ENCODE measurements around the gene CT83. TPM values are rescaled to one million over a fixed set of nuclear protein-coding genes. Genes with fewer than 3 reads are reported as not detected.

Gene CT83
- total RNA-seq (2022; extraction: Qiagen RNA extraction): not detected in 5 replicates

GRCh38 chrX:116462822-116463221, at the start of gene CT83:
CT83 (minus strand) TSS chrX:116462976; CDS start chrX:116462856, 120 bp downstream.

DNA sequence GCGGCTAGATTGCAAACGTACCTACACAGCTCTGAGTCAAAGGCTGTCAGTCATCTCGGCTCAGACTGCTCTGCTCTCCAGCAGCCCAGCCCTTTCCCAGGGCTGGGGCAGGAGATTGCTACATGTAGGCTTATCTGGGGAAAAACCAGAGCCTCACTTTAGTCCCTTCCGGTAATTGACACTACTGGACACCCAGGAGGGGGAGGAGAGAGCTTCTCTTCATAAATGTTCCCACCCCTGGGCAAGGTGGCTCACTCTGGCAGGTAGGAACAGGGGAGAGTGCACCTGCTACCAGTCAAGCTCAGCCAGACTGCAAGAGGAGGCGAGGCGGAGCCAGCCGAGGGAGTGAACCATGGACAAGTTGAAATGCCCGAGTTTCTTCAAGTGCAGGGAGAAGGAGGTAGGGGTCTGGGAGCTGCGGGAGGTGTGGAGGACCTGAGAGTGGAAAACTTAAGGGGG, 26.4 kb downstream of the CT83 start, which contains the start of gene SLC6A14:
Gene SLC6A14, plus strand, starts transcription at position 249 of the 459 bp plus-strand sequence. Its CDS starts 104 bp downstream, at position 353.

Other genes with a start within 250 kb of the CT83 start
- not detected in 5 replicates for gene SLC6A14, start 26.4 kb downstream of the CT83 start, total RNA-seq (2022; extraction: Qiagen RNA extraction)

Measured in A549 treated with CORT108297 at 1 μM for 4 hours (cell line).